ENCODE measurements around the gene DOCK10.
A peak's percentile ranks its signal among the peaks of the same experiment; 100 is the strongest.

DOCK10 gene

GRCh38 chr2:224869601-224870233 lies 172.6 kb downstream of the DOCK10 start:
- DNase-seq = peak; percentile 66

GRCh38 chr2:224865016-224865415 lies 177.3 kb downstream of the DOCK10 start:
- no peak for DNase-seq

- no peak for DNase-seq
Observed at GRCh38 chr2:224861266-224861665, 181.0 kb downstream of the DOCK10 start.

GRCh38 chr2:224860786-224861185 lies 181.5 kb downstream of the DOCK10 start:
- DNase-seq = no peak

- no peak for DNase-seq
Observed at GRCh38 chr2:224851811-224852210, 190.5 kb downstream of the DOCK10 start.

- DNase-seq = no peak
Observed at GRCh38 chr2:224850081-224850480, 192.2 kb downstream of the DOCK10 start.

- no peak for DNase-seq
Observed at GRCh38 chr2:224849264-224849663, 193.0 kb downstream of the DOCK10 start.

GRCh38 chr2:224847961-224848850 lies 194.1 kb downstream of the DOCK10 start:
- peak; percentile 43 for DNase-seq

- no peak for DNase-seq
Observed at GRCh38 chr2:224847381-224847780, 194.9 kb downstream of the DOCK10 start.

GRCh38 chr2:224846686-224847085 lies 195.6 kb downstream of the DOCK10 start:
- no peak for DNase-seq

GRCh38 chr2:224846161-224846560 lies 196.1 kb downstream of the DOCK10 start:
- no peak for DNase-seq

GRCh38 chr2:224843141-224843540 lies 199.1 kb downstream of the DOCK10 start:
- no peak for DNase-seq

- no peak for DNase-seq
Observed at GRCh38 chr2:224841910-224842309, 200.4 kb downstream of the DOCK10 start.

GRCh38 chr2:224838335-224838734 lies 203.9 kb downstream of the DOCK10 start:
- DNase-seq = no peak

GRCh38 chr2:224837558-224837957 lies 204.7 kb downstream of the DOCK10 start:
- peak; percentile 65 for DNase-seq

- DNase-seq = no peak
Observed at GRCh38 chr2:224837066-224837465, 205.2 kb downstream of the DOCK10 start.

- no peak for DNase-seq
Observed at GRCh38 chr2:224836263-224836662, 206.0 kb downstream of the DOCK10 start.

GRCh38 chr2:224835405-224835804 lies 206.9 kb downstream of the DOCK10 start:
- DNase-seq = no peak

- DNase-seq = no peak
Observed at GRCh38 chr2:224833986-224834385, 208.3 kb downstream of the DOCK10 start.

- no peak for DNase-seq
Observed at GRCh38 chr2:224832207-224832606, 210.1 kb downstream of the DOCK10 start.

- no peak for DNase-seq
Observed at GRCh38 chr2:224831530-224831929, 210.7 kb downstream of the DOCK10 start.

GRCh38 chr2:224820283-224820991 lies 221.8 kb downstream of the DOCK10 start:
- no peak for DNase-seq

- no peak for DNase-seq
Observed at GRCh38 chr2:224819075-224819474, 223.2 kb downstream of the DOCK10 start.

GRCh38 chr2:224817676-224818075 lies 224.6 kb downstream of the DOCK10 start:
- DNase-seq = no peak

Data from amniotic stem cell (primary cell).